OCI-M2 (cell line): ENCODE results near the gene LAMB3.

Source experiments
- DNase-seq: peaks from one replicate; lab custom pipeline; 2025; ENCODE audit not compliant: unreplicated experiment; lab: John Stamatoyannopoulos, UW

LAMB3 gene

DNA sequence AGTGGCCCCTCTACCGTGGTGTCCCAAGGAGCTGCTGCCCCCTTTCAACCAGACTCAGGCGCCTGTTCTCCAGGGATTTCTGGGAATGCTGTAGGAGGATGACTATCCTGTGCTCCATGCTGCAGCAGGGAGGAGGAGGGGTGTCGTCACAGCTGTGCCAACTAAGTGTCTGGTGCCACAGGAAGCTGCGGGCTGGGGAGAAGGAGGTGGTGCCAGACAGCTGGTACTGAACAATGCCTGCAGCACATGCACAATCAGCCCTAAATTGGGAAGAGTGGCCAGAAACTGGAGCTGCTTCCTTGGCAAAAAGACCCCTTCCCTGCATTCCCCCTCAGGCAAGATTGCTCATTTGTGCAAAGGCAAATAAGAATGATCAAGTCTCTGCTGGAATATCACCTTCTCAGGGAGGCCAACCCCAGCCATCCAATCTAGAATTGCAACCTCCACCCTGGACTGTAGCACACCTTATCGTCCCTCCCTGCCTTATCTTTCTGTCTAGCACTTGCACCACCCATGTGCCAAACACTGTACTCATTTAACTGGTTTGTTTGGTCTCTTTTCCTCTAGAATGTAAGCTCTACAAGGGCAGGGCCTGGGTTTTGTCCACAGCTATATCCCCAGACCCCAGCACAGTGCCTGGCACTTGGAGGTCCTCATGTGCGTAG lies 33.3 kb downstream of the LAMB3 start:
- no peak for DNase-seq

DNA sequence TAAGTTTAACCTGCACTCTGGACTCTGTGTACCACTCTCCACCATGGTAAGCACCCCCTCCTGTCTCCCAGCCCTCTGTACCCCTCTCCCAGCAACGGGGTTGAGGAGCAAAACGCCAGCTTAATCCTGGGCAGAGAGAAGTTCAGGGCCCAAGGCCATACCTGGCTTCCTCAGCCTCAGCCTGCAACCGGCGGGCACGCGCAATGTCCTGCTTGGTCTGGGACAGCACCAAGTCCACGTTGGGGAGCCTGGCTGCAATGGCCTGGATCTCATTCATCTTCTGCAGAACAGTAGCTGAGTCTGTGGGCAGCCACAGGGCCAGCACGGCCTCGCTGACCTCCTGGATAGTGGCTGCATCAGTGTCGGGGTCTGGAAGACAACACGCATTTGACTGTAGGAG lies 33.9 kb downstream of the LAMB3 start:
- DNase-seq = no peak

DNA sequence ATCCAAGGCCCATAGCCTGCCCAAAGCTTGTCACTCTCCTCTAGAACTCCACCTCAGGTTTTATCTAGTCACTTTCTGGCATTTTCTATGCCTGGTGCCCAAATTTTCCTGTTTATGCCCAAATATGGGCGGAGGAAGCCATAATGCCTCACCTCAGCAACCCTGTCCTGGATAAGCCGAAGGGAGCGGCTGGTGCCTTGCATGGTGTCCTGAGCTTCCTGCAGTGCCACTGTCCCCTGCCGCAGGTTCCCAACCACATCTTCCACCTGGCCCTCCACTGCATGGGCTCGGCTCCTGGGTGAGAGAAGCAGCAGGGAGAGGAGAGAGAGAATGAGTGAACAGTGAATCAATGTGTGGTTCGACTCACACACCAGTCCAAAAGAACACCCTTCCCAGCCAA lies 34.5 kb downstream of the LAMB3 start:
- DNase-seq = no peak

DNA sequence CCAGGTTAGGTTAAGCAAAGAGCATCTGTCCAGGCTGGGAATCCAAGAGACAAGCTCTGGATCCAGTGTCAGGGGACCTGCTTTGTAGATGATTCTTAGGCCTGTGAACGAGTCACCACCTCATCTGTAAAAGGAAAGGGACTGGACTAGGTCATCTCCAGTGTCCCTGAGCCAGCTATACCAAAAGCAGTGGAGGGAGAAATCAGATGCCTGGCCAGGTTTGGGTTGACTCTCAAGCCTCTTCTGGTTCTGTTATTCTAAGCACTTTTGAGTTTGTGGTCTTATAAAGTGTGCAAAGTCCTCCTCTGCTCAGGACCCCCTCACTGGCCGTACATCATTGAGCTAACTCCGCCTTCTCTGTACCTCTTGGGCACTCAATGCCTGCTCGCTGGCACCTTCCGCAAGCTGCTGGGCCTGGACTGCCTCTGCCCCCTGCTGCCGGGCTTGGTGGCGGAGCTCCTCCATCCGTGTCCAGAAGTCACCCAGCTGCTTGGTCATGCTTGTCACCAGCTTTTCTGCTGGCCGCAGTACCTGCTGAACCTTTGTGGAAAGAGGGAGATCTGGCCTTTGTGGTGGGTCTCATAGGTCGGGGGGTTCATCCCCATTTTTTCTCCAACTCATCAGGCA lies 35.1 kb downstream of the LAMB3 start:
- DNase-seq = no peak

DNA sequence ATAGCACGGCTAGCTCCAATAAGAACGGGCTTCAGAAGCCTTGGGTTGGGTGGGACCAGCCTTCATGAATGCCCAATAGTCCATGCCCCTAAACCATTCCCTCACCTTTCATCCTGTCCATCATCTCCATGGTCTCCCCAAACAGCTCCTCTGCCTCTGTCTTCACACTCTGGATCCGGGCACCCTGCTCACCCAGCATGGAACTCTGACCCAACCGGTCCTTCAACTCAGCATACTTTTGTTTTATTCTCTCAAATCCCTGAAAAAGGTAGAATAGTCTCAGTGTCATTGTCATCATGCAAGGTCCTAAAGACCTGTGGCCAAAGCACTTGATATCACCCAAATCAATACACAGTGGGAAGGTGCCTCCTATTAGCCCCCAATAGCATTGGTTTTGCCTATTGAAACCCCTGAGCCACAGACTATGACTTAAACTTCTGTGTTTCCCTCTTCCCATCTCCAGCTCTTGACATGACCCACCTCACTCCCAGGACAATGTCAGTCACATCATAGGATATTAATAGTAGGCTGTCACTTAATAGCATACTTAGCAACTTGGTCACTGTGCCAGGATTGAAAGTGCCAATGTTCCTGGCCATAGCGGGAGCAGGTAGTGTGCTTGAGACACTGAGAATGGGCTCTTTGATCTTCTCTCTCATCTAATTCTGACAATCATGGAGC lies 35.7 kb downstream of the LAMB3 start:
- DNase-seq = no peak

DNA sequence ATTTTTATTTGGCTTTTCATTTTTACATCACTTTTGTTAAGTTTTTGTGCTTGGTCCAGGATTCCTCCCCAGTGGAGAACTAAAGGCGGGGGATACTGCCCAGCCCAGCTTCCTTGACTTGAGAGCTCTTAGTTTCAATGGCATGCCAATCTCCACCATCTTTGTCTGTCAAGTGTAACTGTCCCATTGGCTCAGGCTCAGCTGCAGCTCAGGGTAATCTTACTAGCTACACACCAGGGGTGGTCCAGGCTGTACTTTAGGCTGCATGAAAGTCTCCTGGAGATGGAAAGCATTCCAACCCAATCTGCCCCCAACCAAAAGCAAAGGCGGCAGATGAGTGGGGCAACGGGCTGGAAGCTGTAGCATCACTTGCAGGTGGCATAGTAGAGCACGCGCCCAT lies 37.3 kb downstream of the LAMB3 start:
- DNase-seq = no peak

DNA sequence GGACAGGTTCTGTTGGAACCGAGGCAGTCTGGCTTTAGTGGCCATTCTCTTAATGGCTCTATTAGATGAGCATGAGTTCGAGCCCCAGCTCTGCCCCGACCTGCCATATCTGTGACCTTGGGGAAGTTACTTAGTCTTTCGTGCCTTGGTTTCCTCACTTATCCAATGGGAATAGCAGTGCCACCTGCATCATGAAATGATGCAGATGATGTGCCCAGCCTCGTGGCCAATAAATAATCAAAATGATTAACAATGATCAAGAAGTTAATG lies 38.1 kb downstream of the LAMB3 start:
- DNase-seq = no peak

DNA sequence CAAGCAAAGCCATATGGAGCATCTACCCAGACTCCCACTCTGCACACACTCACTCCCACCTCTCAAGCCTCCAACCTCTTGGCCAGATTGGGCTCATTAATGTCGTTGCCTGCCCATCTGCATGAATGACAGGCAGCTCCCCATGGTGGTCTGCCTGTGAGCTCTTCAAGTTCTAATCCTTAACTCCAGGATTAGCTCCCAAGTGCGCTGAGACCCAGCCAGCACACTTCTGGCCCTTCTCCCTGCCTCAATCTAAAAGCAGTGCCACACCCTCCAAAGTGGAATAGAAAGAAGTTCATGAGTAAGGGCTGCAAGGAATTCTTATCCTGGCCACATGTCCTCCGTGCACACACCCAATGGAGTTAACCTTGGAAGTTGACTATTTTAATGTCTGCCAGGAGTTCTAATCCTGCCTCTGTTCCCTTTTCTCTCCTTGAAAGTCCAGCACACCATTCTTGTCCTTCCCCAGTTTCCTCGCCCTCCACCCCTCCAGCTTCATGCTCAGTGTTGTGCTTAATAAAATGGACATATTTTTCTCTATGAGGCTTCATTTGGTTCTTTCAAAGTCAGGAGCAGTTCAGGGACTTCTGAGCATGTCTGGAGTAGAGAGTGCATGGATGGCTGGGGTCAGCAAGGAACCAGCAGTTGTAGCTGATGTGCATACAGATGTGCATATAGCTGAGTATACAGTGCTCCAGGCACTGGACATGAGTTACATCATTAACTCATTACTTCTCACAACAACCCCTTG lies 38.6 kb downstream of the LAMB3 start:
- no peak for DNase-seq

DNA sequence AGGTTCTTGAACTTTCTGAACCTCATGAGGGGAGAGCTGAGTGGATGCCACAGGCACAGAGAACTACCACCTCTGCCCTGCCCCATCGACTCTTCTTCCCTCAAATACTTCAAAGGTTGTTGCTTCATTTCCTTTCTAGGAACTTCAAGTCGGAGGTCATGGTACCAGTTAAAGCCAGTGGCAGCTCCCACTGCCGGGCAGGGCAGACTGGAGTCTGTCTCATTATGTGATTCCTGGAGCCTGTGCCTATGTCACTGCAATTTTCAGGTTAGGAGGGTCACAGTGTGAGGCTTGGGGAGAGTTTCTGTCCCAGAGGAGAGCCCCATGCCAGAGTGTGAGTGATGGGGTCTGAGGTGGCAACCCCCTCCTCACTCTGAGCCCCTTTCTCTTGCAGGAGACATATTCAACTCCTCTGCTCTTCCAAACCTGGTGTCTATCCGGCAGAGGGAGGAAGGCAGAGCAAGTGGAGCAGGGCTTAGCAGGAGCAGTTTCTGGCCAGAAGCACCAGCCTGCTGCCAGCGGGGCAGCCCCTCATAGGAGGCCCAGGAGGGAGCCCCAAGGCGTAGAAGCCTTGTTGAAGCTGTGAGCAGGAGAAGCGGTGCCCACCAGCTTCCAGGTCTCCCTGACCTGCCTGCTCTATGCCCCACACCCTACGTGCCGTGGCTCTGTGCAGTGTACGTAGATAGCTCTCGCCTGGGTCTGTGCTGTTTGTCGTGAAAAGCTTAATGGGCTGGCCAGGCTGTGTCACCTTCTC lies 39.4 kb downstream of the LAMB3 start:
- DNase-seq = no peak

DNA sequence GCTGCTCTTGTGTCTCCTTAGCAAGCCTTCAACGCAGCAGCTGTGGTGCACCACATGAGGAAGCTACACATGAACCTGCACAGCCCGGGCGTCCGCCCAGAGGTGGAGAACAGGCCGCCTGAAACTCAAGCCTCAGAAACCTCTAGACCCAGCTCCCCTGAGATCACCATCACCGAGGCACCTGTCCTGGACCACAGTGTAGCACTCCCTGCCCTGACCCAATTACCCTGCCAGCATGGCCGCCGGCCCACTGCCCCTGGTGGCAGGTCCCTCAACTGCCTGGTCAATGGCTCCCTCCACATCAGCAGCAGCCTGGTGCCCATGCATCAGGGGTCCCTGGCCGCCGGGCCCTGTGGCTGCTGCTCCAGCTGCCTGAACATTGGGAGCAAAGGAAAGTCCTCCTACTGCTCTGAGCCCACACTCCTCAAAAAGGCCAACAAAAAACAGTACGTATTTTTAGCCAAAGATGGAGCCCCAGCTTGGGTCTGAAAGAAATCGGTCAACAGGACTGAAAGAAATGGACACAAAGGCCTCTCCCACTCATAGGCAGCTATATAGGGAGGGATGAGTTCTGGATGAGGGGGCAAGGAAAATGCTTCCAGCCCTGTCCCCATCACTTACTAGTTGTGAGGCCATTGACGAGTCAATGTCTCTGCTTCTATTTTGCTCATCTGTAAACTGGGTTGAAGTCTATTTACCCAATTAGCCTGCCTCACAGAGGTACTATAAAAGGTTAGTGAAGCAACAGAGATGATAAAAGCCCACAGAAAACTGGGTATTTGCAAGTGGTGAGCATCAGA lies 40.3 kb downstream of the LAMB3 start:
- no peak for DNase-seq

DNA sequence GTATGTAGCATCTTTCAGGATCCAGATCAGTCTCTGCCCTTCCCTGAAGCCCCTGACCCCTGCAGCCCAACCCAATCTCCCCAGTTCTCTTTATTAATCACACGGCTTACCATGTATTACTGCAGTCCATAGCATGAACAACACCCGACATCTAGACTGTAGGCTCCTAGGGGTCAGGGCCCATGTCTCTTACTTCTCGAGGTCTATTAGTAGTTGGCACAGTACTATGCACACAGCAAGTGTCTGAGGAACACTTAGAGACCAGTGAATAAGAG lies 41.7 kb downstream of the LAMB3 start:
- DNase-seq = no peak

DNA sequence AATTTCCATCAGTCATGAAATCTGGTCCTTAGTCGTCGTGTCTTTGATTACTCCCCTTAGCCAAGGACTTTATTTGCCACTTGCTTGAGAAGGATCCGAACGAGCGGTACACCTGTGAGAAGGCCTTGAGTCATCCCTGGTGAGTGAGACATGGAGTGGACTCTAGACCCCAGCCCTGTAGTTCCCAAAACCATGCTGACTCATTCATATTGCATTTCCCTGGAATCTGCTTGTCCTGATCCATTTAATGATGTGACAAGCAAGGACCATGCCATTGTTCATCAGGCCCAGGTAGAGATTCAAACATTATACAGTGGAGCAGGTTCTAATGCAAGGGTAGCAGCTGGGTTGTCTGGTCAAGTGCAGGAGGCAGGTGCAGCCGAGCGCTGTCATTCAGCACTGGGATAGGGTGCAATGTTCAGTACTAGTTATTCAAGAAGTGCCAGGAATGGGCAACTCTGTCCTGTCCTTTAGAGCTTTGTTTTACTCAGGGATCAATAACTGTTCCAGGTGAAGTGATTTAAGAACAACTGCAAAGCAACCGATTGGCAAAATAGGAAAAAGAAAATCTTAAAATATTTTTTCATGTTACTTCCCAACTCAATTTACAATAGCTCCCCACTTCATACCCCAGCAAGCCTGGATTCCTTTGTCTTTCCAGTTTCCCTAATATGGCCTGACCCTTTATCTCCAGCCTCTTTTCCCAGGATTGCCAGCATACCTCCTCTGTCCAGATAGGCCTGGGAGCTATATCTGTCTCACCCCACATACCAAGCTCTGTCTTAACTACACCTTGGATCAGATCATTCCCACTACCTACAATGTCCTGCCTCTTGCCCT lies 42.2 kb downstream of the LAMB3 start:
- DNase-seq = no peak

DNA sequence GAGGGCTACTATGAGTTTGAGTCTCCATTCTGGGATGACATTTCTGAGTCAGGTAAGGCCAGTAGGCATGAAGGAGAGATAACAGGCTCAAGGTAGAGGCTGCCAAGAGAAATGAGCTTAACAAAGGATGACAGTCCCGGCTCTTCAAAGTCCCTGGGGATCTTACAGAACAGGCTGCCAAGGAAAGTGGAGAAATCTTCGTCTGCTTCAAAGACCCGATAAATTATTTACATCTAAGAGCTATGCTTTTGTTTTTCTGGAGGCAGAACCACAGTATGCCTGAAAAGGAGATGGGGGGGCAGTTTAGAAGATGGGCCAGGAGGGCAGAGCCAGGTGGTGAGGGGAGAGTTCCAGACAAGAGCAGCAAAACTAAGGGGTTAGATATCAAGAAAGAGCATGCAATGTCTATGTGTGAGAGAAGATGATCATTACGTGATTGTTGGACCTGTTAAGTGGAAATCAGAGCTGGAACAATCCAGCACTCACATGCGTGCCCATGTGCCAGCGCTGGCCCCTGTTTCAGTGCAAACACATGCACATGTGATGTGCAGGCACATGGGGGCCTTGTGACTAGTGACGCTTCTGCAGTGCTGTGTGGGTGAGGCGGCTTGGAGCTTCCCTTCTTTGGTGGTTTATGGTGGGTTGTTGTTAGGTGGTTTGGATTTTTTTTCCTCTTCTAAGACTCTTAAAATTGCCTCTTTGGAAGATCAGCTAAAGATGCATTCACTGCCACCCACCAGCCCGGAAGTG lies 43.0 kb downstream of the LAMB3 start:
- no peak for DNase-seq

DNA sequence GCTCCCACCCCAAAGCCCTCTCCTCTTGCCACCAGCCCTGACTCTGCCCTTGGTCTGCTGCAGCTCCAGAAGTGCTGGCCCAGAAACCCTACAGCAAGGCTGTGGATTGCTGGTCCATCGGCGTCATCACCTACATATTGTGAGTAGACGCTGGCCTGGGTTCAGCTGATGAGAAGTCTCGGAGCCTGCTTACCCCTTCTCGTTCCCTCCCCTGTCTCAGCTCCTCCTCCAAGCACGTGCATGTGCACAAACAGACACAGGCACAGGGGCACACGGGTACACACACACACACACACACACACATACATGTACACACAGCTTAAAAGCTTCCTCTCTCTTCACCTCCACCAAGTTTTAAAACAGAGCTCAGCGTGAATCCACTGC lies 44.4 kb downstream of the LAMB3 start:
- DNase-seq = no peak

DNA sequence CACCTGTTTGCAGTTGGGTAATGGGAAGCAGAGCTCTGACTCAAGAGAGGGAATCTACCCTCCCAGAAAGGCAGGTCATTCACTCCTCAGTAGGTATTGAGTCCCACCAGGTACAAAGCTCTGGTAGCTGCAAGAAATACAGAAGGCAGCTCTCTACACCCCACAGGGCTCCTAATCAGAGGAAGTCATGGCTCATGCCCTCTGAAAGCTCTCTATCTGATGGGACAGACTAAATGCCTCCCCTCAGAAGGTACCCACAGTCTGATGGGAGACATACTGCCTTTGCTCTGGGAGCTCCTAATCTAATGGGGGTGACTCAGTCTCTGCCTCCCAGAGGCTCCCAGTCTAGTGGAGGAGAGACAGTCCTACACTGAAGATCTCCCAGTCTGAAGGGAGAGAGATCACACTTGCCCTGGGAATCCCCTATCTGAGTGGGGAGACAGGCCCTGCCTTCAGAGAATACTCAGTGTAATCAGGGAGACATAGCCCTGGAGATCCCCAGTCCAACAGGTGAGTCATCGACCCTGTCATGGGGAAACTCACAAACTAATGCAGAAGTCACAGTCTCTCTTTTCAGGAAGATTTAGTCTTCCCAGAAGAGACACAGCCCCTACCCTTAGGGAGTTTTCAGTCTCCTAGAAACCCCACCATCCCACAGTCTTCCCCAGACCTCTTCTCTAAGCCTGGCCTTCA lies 45.0 kb downstream of the LAMB3 start:
- DNase-seq = no peak

DNA sequence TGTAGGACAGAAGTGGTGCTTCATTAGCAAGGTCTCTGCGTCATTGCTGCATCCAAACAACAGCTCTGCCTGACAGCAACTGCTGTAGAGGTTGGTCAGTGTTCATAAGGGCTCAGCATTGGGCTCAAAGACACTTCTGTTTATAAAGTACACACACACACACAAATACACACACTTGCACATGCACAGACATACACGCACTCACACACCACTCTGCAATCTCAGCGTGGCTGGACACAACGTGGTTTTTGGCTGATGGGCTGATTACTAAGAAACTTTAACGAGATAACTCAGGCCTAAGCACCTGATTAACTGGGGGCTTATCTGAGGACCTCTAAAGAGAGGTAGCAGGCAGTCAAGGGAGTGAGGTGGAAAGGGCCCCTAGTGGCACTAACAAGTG lies 48.3 kb downstream of the LAMB3 start:
- DNase-seq = no peak

DNA sequence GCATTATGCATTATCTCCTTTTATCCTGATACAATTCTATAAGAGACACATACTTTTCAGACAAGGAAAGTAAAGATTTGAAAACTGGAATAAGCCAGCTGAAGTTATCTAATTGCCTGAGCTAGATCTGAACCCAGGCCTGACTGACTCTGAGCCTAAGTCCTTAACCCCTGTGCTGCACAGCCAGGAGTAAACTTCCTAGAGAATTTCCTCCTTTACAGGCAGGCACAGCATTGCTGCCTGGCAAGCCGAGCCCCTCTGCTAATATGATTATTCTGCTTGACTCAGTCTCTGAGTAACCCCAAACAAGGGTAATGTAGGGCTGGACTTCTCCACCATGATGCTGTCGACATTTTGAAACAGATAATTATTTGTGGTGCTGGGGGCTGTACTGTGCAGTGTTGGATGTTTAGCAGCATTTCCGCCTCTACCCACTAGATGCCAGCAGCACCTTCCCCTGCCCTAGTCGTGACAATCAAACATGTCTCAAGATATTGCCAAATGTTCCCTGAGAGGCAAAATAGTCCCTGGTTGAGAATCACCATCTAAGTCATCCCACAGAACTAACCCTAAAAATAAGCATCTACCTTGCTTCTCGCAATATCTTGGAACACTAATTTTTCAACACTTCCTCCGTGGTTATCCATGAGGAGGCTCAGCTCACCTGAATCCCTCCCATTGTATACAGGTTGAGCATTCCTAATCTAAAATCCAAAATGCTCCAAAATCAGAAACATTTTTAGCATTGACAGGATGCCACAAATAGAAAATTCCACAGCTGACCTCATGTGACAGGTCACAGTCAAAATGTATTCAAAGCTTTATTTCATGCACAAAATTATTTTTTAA lies 50.2 kb downstream of the LAMB3 start:
- DNase-seq = no peak

DNA sequence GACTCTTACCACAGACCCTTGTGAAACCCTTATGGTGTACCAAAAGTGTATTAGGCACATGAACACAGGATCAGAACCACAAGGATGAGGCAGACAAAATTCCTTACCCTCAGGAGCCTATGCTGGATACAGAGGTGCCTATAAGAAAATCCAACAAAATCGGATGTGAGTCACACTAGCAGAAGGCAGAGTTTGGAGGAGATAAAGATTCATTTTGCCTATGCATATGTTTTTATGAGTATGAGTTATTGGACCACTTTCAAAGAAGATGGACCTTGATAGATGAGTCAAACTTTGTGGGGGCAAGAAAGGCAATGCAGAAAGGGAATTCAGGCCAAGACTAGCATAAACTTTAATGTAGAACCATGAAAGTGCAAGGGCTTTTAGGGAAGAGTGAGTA lies 51.7 kb downstream of the LAMB3 start:
- no peak for DNase-seq
